ENCODE results near the gene ACACA.

- TF ChIP-seq CTCF (conservative IDR thresholded peaks at IDR 0.05; ENCODE audit: low read length) (no peak), EZH2phosphoT487 (IDR thresholded peaks at IDR 0.05; ENCODE audit: borderline replicate concordance) (no peak)
Observed at GRCh38 chr17:37117373-37118142, 289.1 kb downstream of the ACACA start.

Data from Loucy (cell line).